ENCODE measurements around the gene AHDC1. TPM values are rescaled to one million over a fixed set of nuclear protein-coding genes. Genes with fewer than 3 reads are reported as not detected.
A peak's percentile ranks its signal among the peaks of the same experiment; 100 is the strongest.
"Not testable (repeated sequence)": the region's sequence is repeated elsewhere in the genome, so short reads cannot be mapped to it uniquely, and the experiment has no call there.

Gene AHDC1
- total RNA-seq, 2 experiments from 2014 or later = 15.3 to 19.3 TPM

DNA sequence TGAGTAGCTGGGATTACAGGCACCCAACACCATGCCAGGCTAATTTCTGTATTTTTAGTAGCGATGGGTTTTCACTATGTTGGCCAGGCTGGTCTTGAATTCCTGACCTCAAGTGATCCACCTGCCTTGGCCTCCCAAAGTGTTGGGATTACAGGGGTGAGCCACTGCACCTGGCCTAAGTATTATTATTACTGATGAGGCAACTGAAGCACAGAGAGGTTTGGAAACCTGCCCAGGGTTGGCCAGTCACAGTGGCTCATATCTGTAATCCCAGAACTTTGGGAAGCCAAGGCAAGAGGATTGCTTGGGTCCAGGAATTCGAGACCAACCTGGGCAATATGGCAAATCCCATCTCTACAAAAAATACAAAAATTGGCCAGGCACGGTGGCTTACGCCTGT is 23.8 kb upstream of the AHDC1 start:
- H3K36me3 Mint-ChIP-seq (ENCODE audit: low read depth); H3K4me3 Mint-ChIP-seq; POLR2A ChIA-PET; DNase-seq; H3K27me3 Mint-ChIP-seq; H3K9me3 Mint-ChIP-seq; H3K27ac Mint-ChIP-seq: not testable (repeated sequence)
- H3K4me1 Mint-ChIP-seq = peaks cover 43% of the 10 kb centered on the region
- CTCF ChIA-PET = interaction anchor here (0.7 to 1.2 kb wide), 2 partner anchors 15 to 200 kb away, joined by 3 to 4 read pairs; no protein-coding TSS in a partner anchor

DNA sequence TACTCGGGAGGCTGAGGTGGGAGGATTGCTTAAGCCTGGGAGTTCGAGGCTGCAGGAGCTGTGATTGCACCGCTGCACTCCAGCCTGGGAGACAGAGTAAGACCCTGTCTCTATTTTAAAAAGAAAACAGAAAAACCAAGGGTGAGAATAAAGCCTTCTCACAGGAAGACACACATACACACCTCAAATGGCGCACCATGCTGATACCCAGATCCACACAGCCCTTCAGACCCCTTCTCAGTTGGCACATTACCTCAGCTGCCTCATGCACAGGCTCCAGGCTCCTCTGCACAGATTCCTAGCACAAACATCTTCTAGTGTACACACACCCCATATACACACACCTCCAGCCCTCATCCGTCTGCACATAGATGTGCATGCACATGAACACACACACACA is 23.1 kb upstream of the AHDC1 start:
- ChIA-PET POLR2A (no interaction called here), CTCF (interaction anchor here (0.6 kb wide), 1 partner anchor 35 kb away, joined by 3 read pairs; no protein-coding TSS in a partner anchor)
- DNase-seq = no peak
- Mint-ChIP-seq H3K4me1 (peaks cover 37% of the 10 kb centered on the region), H3K9me3 (no peaks in the 10 kb centered on the region), H3K36me3 (ENCODE audit: low read depth) (no peaks in the 10 kb centered on the region), H3K27ac (no peak overlapping the region), H3K4me3 (no peak overlapping the region), H3K27me3 (peaks cover 10% of the 10 kb centered on the region)

DNA sequence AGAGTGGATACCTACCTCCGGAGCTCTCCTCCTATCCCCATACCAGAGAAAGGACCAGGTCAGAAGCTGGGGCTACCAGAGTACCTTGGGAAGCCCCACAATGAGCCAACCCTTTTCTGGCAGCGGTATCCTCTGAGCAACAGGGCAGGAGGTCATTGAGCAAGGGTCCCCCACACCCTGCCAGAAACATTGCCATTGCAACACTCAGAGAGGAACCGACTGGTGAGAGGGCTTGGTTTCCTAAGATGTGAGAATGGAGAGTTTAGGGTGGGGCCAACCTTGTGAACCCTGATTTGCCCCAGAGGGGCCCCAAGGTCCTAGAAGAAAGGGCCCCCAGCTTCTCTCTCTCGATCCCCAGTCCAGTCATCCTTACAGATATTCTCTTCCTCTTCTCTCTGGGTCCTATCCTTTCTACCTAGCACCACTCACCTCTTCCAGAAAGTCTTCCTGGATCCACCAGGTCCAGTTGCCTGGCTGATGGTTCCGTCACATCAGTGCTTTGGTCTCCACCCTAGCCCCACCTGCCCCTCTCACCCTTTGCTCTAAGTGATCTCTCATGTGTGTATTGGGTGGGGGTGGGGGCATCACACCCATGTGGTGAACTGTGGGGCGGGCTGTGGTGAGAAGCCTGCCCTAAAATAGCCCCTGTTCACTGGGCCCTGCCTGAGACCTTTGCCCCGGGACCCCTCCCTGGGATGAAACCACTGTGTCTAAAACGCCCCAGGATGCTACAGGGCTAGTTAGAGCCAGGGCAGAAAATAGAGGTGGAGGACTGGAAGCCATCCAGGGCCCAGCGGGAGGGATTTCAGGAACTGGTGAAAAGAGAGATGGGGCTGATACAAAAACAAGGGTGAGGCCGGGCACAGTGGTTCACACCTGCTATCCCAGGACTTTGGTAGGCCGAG is 22.3 kb upstream of the AHDC1 start:
- H3K27me3 Mint-ChIP-seq = peaks cover 10% of the 10 kb centered on the region
- peaks cover 30% of the 10 kb centered on the region for H3K4me1 Mint-ChIP-seq
- POLR2A ChIA-PET = no interaction called here
- H3K27ac Mint-ChIP-seq = no peak overlapping the region
- no peak for DNase-seq
- no peaks in the 10 kb centered on the region for H3K9me3 Mint-ChIP-seq
- no peaks in the 10 kb centered on the region for H3K36me3 Mint-ChIP-seq (ENCODE audit: low read depth)
- H3K4me3 Mint-ChIP-seq = no peak overlapping the region
- CTCF ChIA-PET = interaction anchor here (0.5 to 0.6 kb wide), 2 partner anchors 24 to 35 kb away, joined by 3 read pairs; no protein-coding TSS in a partner anchor

DNA sequence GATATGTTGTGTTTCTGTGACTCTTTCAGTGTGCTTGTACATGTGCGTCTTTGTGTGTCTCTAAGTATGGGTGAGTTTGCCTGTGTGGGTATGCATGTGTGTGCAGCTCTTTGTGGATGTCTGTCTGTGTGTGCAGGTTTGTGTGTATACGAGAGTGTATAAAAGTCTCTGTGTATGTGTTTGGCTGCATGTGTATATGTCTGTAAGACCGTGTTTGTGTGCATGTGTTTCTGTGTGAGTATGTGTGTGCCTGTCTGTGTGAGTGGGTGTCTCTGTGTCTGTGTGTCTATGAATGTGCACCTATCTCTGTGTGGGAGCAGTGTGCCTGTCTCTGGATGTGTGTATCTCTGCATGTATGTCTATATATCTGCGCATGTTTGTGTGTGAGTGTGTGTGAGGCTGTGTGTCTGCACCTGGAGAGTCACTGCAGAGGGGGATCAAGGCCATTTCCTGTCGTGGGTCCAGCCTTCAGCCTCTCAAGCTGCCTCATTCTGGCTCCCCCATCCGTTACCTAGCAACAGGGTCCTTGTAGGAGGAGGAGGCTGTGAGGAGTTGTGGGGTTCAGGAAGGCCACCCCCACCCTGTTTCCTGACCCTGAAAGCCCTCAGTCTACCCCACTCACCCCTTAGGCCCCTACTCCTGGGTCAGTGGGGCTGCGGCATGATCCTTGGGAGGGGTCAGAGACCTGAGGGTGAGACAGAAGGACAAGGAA is 20.7 kb upstream of the AHDC1 start:
- Mint-ChIP-seq H3K36me3 (ENCODE audit: low read depth) (no peaks in the 10 kb centered on the region), H3K27ac (no peak overlapping the region), H3K4me1 (peaks cover 18% of the 10 kb centered on the region), H3K9me3 (no peaks in the 10 kb centered on the region), H3K4me3 (no peak overlapping the region), H3K27me3 (peaks cover 6% of the 10 kb centered on the region)
- DNase-seq = no peak
- ChIA-PET POLR2A (no interaction called here), CTCF (interaction anchor here (0.6 to 1.1 kb wide), 2 partner anchors 19 to 25 kb away, joined by 3 to 5 read pairs; no protein-coding TSS in a partner anchor)

DNA sequence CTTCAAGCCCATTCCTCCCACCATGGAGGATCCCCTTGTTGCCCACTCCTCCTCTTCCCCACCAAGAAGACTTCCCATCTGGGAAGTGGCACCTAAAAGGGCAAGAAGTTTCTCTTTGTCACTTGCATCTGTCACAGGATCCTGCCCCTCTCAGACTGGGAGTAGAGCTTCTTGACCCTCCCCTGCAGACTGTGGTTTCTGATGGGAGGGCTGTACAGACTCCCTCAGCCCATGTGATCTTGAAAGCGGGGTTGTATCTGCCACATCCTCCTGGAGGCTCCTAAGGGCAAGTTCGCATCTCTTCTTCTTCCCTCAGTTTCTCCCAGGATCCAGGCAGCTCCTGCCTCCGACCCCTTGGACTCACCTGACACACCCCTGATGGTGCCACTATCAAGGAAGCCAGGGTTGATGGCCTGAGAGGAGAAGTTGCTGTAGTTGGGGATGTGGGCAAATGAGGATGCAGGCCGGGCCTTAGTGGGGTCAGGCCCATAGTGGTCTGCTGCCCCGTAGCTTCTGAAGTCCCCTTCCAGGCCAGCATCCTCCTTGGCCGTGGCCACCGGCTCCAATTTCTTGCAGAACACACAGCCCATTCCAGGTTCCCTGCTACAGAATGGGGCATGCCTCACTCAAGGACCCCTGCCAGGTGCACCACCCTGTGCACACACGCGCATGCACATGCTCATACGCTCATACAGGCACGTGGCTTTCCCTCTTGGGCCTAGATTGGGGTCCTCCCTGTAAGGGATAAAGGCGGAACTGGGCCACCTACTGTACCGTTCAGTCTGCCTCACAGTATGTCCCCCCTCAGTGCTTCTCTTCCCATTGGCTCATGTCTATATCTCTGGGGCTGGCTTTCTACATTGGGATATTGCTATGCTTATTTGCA is 19.6 kb upstream of the AHDC1 start:
- ChIA-PET POLR2A (no interaction called here), CTCF (interaction anchor here (1.0 to 3.6 kb wide), 2 partner anchors 13 to 53 kb away, joined by 3 to 18 read pairs; no protein-coding TSS in a partner anchor)
- Mint-ChIP-seq H3K4me1 (peaks cover 16% of the 10 kb centered on the region), H3K4me3 (no peak overlapping the region), H3K27ac (no peak overlapping the region), H3K36me3 (ENCODE audit: low read depth) (no peaks in the 10 kb centered on the region), H3K9me3 (no peaks in the 10 kb centered on the region), H3K27me3 (no peaks in the 10 kb centered on the region)
- no peak for DNase-seq

DNA sequence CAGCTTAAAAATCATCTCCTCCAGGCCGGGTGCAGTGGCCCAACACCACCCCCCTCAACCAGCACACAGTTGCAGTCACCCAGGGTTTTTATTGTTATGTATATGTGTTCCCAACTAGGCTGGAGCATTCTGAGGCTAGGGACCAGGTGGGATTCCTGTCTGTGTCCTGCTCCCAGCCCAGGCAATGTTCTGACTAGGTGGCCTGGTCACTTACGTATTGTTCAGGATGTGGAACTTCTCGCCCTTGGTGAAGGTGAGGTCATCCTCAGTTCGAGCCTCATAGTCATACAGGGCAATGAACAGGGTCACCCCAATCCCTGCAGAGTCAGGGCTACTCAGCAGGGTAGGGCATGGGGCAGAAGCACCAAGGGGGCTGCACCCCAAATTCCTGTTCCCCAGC is 18.9 kb upstream of the AHDC1 start:
- Mint-ChIP-seq H3K4me3 (no peak overlapping the region), H3K4me1 (peaks cover 21% of the 10 kb centered on the region), H3K27ac (no peak overlapping the region), H3K36me3 (ENCODE audit: low read depth) (no peaks in the 10 kb centered on the region), H3K27me3 (no peaks in the 10 kb centered on the region), H3K9me3 (no peaks in the 10 kb centered on the region)
- ChIA-PET POLR2A (no interaction called here), CTCF (interaction anchor here (1.0 to 3.6 kb wide), 2 partner anchors 13 to 52 kb away, joined by 3 to 18 read pairs; no protein-coding TSS in a partner anchor)
- DNase-seq = no peak

DNA sequence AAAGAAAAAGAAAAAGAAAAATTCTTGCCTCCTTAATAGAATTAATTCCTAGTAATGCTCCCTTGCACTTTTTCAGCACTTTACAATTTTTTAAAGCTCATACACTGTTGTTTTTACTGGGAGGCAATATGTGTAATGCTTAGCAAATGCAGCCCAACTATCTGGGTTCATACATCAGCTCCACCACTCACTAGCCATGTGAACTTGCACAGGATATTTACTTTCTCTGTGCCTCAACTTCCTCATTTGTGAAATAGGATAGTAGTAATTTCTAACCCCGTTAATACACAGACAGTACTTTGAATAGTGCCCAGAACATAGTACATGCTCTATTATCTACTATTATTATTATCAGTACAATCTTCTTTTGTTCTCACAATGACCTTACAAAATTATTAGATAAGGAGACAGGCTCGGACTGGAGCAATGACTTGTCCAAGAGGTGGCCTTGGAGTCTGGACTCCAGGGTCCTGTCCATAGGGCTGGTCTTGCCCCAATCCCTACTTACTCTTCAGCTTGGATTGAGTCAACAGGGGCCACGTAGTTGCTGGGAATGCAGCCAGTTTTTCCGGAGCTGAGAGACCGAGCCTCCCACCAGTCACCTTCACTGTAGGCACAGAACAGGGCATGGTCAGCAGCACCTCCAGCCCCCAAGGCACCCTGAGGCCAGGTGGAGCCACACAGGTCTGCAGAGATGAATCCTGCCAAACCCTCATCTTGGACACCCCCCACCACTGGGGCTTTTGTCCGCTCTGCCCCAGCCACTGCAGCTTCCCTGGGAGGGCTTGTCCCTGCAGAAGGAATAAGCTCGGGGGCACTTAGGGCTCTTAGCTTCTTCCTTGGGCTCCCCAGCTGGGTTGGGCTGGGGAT is 17.3 kb upstream of the AHDC1 start:
- DNase-seq = no peak
- no peaks in the 10 kb centered on the region for H3K9me3 Mint-ChIP-seq
- H3K27ac Mint-ChIP-seq = peak overlapping the region; percentile 25
- H3K4me1 Mint-ChIP-seq = peaks cover 32% of the 10 kb centered on the region
- no peaks in the 10 kb centered on the region for H3K27me3 Mint-ChIP-seq
- POLR2A ChIA-PET = no interaction called here
- no peaks in the 10 kb centered on the region for H3K36me3 Mint-ChIP-seq (ENCODE audit: low read depth)
- CTCF ChIA-PET = interaction anchor here (0.5 to 3.6 kb wide), 7 partner anchors 11 to 624 kb away, joined by 3 to 18 read pairs (median 5); partner anchors contain the start of gene IFI6
- H3K4me3 Mint-ChIP-seq = no peak overlapping the region

DNA sequence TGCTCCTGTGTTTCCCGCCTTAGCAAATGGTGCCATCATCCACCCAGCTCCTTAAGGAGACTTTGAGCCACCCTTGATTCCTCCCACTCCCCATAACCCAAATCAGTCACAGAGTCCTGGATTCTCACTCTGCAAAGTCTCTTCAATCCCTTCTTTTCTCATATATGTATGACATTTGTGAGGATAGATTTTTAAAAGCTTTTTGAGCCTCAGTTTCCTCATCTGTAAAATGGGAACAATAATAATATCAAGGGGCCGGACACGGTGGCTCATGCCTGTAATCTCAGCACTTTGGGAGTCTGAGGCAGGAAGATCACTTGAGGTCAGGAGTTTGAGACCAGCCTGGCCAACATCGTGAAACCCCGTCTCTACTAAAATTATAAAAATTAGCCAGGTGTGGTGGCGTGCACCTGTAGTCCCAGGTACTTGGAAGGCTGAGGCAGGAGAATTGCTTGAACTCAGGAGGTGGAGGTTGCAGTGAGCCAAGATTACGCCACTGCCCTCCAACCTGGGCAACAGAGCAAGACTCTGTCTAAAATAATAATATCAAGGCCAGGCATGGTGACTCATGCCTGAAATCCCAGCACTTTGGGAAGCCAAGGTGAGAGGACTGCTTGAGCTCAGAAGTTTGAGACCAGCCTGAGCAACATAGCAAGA is 16.0 kb upstream of the AHDC1 start:
- CTCF ChIA-PET = interaction anchor here (1.0 to 3.6 kb wide), 6 partner anchors 9 to 52 kb away, joined by 3 to 18 read pairs (median 4); partner anchors contain the start of gene IFI6
- H3K4me1 Mint-ChIP-seq = peaks cover 38% of the 10 kb centered on the region
- H3K36me3 Mint-ChIP-seq (ENCODE audit: low read depth); DNase-seq; H3K27ac Mint-ChIP-seq; H3K4me3 Mint-ChIP-seq; H3K27me3 Mint-ChIP-seq; H3K9me3 Mint-ChIP-seq; POLR2A ChIA-PET: not testable (repeated sequence)

DNA sequence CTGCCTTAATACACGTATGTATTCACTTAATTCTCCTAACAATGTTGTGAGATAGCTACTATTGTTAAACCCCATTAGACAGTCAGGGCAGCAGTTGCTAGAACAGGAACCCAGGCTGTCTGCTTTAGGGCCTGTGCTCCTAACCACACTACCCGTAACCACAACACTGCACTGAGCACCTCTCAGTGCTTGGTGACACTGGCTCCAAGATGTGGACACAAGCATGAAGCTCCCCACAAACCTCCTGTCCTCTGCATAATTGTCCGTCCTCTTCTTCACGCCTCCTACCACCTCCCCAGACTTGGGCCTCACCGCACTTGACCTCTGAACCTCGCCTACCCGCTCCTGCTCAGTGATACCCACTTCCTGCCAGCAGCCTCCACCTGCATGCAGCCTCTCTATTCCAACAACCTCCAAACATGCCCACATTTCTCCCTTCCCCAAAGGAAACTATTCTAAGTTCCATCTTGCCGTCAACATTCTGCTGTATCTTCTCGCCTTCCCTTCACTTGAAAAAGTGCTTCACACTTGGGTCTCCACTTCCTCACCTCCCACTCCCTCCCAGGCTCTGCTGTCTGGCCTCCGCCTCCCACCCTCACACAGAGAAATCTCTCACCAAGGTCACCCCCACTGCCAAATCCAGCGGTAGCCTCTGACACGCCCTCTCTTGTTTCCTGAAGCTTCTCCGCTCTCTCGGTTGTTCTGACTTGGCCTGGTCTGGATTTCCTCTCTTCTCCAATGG is 14.6 kb upstream of the AHDC1 start:
- H3K4me3 Mint-ChIP-seq = peak overlapping the region; percentile 20

DNA sequence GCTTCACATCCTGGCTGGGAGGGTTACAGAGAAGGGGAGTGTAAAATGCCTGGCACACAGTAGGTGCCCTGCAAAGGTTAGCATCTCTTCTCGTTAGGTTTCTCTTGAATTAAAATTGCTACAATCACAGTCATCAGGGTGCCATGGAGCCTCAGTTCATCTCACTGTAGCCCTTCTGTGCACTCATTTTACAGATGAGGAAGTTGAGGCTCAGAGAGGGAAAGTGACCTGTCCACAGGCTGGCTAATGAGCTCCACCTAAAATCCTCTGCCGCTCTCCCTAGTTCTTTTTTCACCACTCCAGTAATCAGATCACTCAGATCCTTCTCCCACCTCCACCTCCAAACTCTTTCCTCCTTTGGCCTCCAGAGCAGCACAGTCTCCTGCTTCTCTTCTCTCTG is 13.5 kb upstream of the AHDC1 start:
- H3K4me1 Mint-ChIP-seq = peaks cover 50% of the 10 kb centered on the region
- POLR2A ChIA-PET = interaction anchor here (0.7 kb wide), 1 partner anchor 494 kb away, joined by 3 read pairs; no protein-coding TSS in a partner anchor
- no peaks in the 10 kb centered on the region for H3K27me3 Mint-ChIP-seq
- H3K36me3 Mint-ChIP-seq (ENCODE audit: low read depth) = no peaks in the 10 kb centered on the region
- peak overlapping the region; percentile 90 for H3K27ac Mint-ChIP-seq
- CTCF ChIA-PET = interaction anchor here (0.9 to 2.6 kb wide), 8 partner anchors 9 to 61 kb away, joined by 3 to 11 read pairs (median 4); no protein-coding TSS in a partner anchor
- no peaks in the 10 kb centered on the region for H3K9me3 Mint-ChIP-seq
- H3K4me3 Mint-ChIP-seq = no peak overlapping the region
- no peak for DNase-seq

More for the DNA sequence above, 14.6 kb upstream of the AHDC1 start:
- no peaks in the 10 kb centered on the region for H3K9me3 Mint-ChIP-seq
- H3K4me1 Mint-ChIP-seq = peaks cover 48% of the 10 kb centered on the region
- ChIA-PET CTCF (interaction anchor here (0.9 to 2.6 kb wide), 5 partner anchors 10 to 107 kb away, joined by 3 to 8 read pairs (median 4); no protein-coding TSS in a partner anchor), POLR2A (no interaction called here)
- peak; percentile 73 for DNase-seq
- no peaks in the 10 kb centered on the region for H3K27me3 Mint-ChIP-seq
- H3K27ac Mint-ChIP-seq = peak overlapping the region; percentile 90
- no peaks in the 10 kb centered on the region for H3K36me3 Mint-ChIP-seq (ENCODE audit: low read depth)
